ENCODE measurements around the gene PRKAG2. TPM values are rescaled to one million over a fixed set of nuclear protein-coding genes. Genes with fewer than 3 reads are reported as not detected.

PRKAG2 gene
- total RNA-seq, 4 donors from 2014 or later = 7.5 to 14.3 (median 12.2) TPM

- TF ChIP-seq POLR2A (IDR thresholded peaks at IDR 0.05) = no peak
- TF ChIP-seq, protein P1, sequence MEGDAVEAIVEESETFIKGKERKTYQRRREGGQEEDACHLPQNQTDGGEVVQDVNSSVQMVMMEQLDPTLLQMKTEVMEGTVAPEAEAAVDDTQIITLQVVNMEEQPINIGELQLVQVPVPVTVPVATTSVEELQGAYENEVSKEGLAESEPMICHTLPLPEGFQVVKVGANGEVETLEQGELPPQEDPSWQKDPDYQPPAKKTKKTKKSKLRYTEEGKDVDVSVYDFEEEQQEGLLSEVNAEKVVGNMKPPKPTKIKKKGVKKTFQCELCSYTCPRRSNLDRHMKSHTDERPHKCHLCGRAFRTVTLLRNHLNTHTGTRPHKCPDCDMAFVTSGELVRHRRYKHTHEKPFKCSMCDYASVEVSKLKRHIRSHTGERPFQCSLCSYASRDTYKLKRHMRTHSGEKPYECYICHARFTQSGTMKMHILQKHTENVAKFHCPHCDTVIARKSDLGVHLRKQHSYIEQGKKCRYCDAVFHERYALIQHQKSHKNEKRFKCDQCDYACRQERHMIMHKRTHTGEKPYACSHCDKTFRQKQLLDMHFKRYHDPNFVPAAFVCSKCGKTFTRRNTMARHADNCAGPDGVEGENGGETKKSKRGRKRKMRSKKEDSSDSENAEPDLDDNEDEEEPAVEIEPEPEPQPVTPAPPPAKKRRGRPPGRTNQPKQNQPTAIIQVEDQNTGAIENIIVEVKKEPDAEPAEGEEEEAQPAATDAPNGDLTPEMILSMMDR (IDR thresholded peaks at IDR 0.05) = no peak
- DNase-seq (ENCODE audit: low spot score in 2 of 2) = peak in 1 of 2 donors; percentile 62
- intact Hi-C loops (cut with DNase I; ENCODE audit: low total_unique reads) = no loop called here
- no peak overlapping the region for H3K4me3 ChIP-seq (ENCODE audit: low read depth, poor library complexity, severe bottlenecking)
- 54% methylated on average over 16 of the region's 16 CpGs for WGBS, 2 donors
Measured at GRCh38 chr7:151923097-151923876, 46.4 kb upstream of the PRKAG2 start.

- intact Hi-C loops (cut with DNase I; ENCODE audit: low total_unique reads) = loop anchor here (1.0 kb wide), 1 partner anchor 18 kb away; no protein-coding TSS in a partner anchor
- 91 to 94% methylated on average over 13 of the region's 13 CpGs for WGBS, 2 donors
- no peak for DNase-seq (ENCODE audit: low spot score in 2 of 2)
- H3K4me3 ChIP-seq (ENCODE audit: low read depth, poor library complexity, severe bottlenecking) = no peak overlapping the region
- no peak for TF ChIP-seq POLR2A (IDR thresholded peaks at IDR 0.05)
- TF ChIP-seq, protein P1 (IDR thresholded peaks at IDR 0.05) = no peak
Measured at GRCh38 chr7:151921451-151921850, 44.5 kb upstream of the PRKAG2 start.

DNA sequence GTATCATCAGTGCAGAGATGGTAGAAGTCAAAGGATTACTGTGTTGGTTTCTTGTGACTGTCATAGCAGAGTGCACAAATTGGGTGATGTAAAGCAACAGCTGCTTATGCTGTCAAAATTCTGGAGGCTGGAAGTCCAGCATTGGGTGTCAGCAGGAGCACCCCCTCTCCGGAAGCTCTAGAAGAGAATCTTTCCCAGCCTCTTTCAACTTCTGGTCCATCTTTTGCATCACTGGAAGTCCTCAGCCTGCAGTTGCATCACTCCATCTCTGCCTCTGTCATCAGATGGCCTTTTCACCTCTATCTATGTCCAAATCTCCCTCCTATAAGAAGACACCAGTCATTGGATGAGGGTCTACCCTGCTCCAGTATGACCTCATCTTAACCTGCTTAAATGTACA, 43.6 kb upstream of the PRKAG2 start:
- WGBS, 2 donors = 96 to 100% methylated on average over 1 of the region's 1 CpG

DNA sequence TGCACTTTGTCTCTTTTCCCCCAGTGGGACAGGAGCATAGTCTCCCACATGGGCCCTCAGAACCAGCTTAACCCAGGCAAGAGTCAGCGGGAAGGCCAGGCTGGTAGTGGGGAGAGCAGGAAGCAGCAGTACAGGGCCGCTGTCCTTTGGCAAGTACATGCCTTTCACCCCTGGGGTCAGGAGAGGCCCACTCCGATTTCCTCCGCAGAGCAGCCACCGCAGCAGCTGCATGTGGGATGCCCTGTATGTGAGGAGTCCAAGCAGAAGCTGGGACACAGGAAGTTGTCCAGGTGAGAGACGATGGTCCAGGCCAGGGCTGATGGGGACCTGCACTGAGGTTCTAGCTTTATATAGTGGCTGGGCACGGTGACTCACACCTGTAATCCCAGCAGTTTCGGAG, 42.7 kb upstream of the PRKAG2 start:
- WGBS, 2 donors = 90 to 91% methylated on average over 7 to 8 of the region's 8 CpGs
- DNase-seq (ENCODE audit: low spot score in 2 of 2) = no peak
- no peak for TF ChIP-seq POLR2A (IDR thresholded peaks at IDR 0.05)
- TF ChIP-seq, protein P1 (IDR thresholded peaks at IDR 0.05) = no peak
- H3K4me3 ChIP-seq (ENCODE audit: low read depth, poor library complexity, severe bottlenecking) = no peak overlapping the region
- intact Hi-C loops (cut with DNase I; ENCODE audit: low total_unique reads) = no loop called here

More for the DNA sequence above, 43.6 kb upstream of the PRKAG2 start:
- no peak overlapping the region for H3K4me3 ChIP-seq (ENCODE audit: low read depth, poor library complexity, severe bottlenecking)
- intact Hi-C loops (cut with DNase I; ENCODE audit: low total_unique reads) = no loop called here
- TF ChIP-seq, protein P1 (IDR thresholded peaks at IDR 0.05) = no peak
- no peak for TF ChIP-seq POLR2A (IDR thresholded peaks at IDR 0.05)
- peak in 1 of 2 donors; percentile 25 for DNase-seq (ENCODE audit: low spot score in 2 of 2)

DNA sequence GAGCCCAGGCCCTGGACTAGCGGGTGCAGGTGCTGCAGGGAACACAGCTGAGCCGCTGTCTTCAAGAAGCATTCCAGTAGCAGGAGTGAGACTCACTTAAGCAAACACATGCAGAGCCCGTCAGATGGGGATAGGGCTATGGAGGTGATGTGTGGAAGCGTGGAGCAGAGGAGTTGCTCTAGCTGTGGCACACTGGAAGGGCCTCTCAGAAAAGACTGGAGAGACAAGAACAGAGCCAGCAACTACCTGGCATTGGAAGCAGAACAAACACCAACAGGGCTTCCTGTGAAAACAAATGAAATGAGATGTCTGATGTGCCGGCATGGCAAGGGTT, 41.6 kb upstream of the PRKAG2 start:
- WGBS, 2 donors = 69 to 74% methylated on average over 5 of the region's 5 CpGs

More for the DNA sequence above, 41.6 kb upstream of the PRKAG2 start:
- TF ChIP-seq, protein P1 (IDR thresholded peaks at IDR 0.05) = no peak
- TF ChIP-seq POLR2A (IDR thresholded peaks at IDR 0.05) = no peak
- intact Hi-C loops (cut with DNase I; ENCODE audit: low total_unique reads) = no loop called here
- DNase-seq (ENCODE audit: low spot score in 2 of 2) = no peak
- no peak overlapping the region for H3K4me3 ChIP-seq (ENCODE audit: low read depth, poor library complexity, severe bottlenecking)

All from lower leg skin (tissue), 4 donors.